Stimulated activated CD8-positive, alpha-beta memory T cell treated with anti-CD3 and anti-CD28 coated beads, Interleukin-2, amount 100 ng/mL, for 1 hour (primary cell): ENCODE measurements around the gene ZNF277.

Experiments used
- DNase-seq, 2 donors: peaks; one replicate each; pipeline ENCODE4 v3.0.0-alpha.2; 2020; ENCODE audit warnings: low read depth in 2 of 2

The ZNF277 gene, protein sequence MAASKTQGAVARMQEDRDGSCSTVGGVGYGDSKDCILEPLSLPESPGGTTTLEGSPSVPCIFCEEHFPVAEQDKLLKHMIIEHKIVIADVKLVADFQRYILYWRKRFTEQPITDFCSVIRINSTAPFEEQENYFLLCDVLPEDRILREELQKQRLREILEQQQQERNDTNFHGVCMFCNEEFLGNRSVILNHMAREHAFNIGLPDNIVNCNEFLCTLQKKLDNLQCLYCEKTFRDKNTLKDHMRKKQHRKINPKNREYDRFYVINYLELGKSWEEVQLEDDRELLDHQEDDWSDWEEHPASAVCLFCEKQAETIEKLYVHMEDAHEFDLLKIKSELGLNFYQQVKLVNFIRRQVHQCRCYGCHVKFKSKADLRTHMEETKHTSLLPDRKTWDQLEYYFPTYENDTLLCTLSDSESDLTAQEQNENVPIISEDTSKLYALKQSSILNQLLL

DNA sequence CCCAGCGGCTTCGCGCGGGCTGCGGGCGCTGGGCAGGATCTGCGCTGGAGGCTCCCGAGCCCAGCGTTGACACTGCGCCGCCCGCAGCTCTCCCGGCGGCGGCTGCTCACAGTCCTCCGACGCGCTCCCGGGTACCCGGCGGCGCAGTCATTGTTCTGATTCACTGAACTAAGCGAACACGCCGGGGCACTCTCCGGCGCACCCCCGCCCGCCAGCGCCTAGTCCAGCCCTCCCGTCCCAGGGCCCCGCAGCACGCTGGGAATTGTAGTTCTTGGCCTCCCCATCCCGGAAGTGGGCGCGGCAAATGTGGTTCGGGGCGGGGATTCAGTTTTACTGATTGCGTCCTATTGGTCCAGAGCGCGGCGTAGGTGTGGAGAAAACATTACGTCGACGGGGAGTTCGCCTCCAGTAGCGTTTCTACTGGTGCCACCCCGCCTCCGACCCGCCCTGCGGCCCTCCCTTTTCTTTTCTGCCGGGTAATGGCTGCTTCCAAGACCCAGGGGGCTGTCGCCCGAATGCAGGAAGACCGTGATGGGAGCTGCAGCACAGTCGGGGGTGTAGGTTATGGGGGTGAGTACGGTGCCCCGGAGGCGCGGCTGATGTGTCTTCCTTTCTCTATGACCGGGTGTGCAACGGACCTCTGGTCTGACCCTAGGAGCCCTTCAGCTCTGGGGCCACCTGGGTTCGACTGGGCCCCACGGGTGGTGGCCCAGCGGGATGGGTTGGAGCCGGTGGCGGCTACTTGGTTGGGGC is at the start of gene ZNF277, which contains the start of gene DOCK4:
ZNF277 (plus strand) TSS at position 458 of the 753 bp plus-strand sequence; CDS start at position 480, 22 bp downstream.
DOCK4 (minus strand) TSS at position 162 of the 753 bp plus-strand sequence. CDS start 261 bp downstream, outside the sequence.
- DNase-seq = peak; percentile 99

GRCh38 chr7:112157072-112157471 is 49.4 kb upstream of the ZNF277 start:
- DNase-seq = no peak

GRCh38 chr7:112159351-112159750 is 47.1 kb upstream of the ZNF277 start:
- DNase-seq = no peak

DNA sequence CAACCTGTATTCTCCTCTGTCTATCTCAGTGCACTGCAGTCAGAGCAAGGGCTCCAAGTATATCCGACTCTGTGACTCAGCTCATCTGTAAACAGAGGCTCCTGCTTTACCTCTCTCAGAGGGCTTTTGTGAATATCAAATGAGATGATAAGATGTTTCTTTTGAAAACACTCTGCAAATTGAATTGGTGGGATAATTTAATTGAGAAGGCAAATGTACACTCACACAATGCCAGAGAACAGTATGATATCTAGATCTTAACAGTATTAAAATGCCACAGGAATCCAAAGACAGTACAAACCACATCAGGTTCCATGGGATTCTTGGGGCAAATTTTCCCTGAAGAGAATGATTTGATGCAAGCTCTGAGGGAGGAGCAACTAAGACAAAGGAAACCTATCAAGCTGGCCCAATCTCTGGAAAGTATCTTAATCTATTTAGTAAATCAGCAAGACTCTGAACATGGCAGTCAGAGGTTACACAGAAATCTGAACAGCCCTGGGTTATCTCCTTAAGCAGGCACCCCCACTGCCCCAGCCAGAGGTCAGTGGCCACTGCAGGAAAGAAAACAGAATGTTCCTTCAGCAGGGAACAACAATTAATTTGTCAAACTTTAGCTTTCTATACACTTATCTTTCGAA is 46.2 kb upstream of the ZNF277 start:
- DNase-seq = no peak

GRCh38 chr7:112160771-112161150 is 45.7 kb upstream of the ZNF277 start:
- no peak for DNase-seq

- DNase-seq = no peak
Observed at GRCh38 chr7:112161253-112162141, 45.0 kb upstream of the ZNF277 start.

DNA sequence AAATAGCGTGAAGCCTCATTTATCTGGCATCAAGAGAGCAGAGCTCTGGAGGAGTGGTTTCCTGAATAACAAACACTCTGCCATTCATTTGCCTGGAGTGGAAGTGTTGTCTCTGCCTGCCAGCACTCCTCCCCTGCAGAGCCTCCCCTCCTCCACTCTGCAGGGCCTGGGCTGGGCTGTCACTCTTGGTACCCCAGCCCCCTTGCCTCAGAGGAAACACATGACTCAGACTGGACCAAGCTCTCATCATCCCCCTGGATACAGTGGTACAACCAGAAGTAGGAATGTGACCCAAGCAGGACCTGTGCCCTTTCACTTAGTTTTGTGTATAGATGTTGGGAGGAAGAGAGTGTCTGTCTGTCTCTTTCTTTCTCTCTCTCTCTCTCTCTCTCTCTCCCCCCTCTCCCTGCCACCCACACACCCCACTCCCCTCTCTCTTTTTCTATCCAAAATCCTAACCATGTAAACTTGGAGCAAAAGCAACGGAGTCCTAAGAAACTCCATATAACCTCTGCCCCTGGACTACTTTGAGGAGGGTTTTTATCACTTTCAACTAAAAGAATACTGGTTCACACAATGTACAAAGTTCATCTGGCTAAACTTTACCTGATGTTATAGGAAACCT is 44.2 kb upstream of the ZNF277 start:
- no peak for DNase-seq

GRCh38 chr7:112162784-112163506 is 43.5 kb upstream of the ZNF277 start:
- no peak for DNase-seq

GRCh38 chr7:112167147-112167546 is 39.3 kb upstream of the ZNF277 start:
- DNase-seq = no peak

GRCh38 chr7:112168915-112169314 is 37.6 kb upstream of the ZNF277 start:
- DNase-seq = no peak

DNA sequence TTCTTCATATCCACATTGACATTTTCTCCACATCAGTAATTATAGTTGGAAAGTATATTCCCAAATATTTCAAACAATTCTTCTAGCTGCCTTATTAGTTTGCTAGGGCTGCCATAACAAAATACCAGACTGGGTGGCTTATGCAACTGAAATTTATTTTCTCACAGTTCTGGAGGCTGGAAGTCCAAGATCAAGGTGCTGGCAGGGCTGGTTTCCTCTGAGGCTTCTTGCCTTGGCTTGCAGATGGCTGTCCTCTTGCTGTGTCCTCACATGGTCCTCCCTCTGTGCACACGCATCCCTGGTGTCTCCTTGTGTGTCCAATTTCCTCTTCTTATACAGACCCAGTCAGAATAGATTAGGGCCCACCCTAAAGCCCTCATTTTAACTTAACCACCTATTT is 34.8 kb upstream of the ZNF277 start:
- DNase-seq = no peak

DNA sequence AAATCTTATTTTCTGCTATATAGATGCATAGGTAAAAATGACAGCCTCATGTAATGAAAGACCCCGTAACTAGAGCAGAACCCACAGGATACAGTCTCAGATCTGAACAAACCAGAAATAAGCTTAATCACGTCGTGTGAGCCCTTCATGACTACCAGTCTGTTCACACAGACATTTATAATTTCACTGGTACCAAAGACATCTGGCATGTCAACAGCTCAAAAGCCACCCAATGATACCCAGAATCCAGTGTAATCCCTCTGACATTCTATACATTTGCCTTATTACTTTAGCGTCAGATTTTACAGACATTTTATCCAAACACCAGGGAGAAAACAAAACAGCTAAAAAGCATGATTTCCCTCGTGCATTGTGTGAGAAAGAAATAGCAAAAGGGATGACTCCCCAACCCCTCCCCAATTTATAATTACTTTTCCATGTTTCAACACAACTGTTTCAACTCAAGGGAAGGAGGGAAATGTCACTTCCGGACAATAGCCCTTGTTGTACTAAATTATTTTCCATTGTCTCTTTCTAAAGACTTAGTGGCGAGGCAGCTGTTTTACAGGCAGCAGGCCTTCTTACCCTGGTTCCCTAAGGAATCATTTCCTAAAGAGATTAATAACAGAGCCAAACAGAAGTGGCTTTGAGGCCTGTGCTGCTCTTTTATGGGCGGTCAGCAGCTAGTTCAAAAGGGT is 33.5 kb upstream of the ZNF277 start:
- DNase-seq = no peak

- no peak for DNase-seq
Observed at GRCh38 chr7:112173568-112173905, 33.0 kb upstream of the ZNF277 start.

DNA sequence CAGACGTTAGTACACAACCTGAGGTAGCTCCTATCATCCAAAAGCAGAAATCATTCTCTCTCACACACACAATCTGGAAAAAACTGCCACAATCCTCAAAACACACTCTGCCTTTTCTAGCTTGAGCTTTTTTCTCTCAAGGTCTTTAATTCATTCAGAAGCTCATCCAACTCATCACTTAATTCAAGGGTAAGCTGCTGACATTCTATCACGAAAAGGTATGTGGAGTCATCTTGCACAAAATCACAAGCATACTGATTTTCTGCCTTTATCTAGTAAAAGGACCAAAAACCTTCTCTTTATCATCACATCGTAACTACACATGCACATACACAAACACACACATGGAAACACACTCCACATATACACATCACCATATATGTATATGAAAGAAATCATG is 32.3 kb upstream of the ZNF277 start:
- DNase-seq = no peak

DNA sequence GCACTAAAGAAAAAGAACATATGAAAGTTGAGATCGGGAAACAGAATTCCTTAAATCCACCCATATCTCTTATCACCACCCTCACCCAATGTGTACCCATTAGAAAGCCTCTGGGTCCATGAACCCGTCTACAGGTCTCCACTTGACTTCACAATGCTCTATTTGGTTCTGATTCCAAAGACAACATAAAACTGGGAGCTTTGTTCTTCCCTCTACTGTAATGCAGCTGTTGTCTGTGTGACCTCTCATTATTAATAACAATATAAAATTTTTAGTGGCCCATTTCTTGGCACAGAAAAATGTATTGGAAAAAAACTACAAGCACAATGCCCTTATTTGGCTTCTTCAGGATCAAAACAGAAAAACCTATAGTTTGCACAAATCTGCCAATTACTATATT is 30.3 kb upstream of the ZNF277 start:
- no peak for DNase-seq

DNA sequence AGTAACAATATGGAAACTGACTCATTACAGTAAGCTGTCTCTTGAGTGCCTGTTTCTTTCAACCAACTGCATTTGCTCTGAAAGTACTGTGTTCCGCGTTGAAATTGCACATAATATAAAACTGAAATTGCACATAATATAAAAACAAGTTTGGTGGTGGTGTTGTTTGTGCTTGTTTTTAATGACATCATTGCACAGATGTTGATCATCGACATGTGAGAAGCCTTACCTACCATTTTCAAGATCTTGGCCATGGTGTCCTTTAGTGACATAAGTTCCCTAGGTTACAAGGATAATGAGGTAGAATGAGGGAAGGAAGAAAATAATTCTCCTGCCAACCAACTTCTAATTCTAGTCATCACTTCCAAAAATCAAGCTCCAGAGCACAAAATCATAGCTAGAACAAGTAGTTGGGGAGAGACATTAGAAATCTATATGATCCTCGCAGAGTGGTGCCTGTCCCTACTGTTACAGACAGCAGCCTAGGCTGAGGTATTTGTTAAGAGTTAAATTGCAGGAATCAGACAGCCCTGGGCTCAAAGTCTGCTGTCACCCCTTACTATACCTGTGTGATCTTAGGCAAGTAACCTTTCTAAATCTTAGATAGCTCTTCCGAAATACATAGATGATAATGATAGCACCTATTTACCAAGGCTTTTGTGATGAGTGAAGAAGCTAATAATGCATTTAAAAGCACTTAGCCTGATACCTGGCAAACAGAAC is 29.6 kb upstream of the ZNF277 start:
- DNase-seq = no peak

DNA sequence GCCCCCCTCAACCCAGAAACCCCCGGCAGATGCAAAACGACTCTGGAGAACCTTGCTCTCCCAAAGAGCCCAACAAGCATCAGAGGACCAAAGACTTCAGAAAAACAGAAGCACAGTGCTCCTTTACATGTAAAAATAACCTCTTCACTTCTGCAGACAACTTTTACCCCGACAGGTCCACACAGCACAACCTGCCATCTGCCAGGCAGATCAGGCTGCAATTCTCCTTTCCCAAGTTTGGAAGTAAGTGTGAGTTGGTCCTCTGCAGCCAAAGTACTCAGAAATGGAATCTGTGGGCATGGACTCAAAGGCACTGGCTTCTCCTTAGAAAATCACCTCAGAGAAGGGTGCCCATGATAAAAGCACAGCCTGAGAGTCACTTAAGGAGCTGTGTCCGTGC is 26.3 kb upstream of the ZNF277 start:
- DNase-seq = no peak

GRCh38 chr7:112182749-112183148 is 23.7 kb upstream of the ZNF277 start:
- no peak for DNase-seq

GRCh38 chr7:112183266-112183665 is 23.2 kb upstream of the ZNF277 start:
- DNase-seq = no peak
